Measurements from ENCODE around the gene KLC1.
"Not testable (repeated sequence)": the region's sequence is repeated elsewhere in the genome, so short reads cannot be mapped to it uniquely, and the experiment has no call there.

KLC1 gene

DNA sequence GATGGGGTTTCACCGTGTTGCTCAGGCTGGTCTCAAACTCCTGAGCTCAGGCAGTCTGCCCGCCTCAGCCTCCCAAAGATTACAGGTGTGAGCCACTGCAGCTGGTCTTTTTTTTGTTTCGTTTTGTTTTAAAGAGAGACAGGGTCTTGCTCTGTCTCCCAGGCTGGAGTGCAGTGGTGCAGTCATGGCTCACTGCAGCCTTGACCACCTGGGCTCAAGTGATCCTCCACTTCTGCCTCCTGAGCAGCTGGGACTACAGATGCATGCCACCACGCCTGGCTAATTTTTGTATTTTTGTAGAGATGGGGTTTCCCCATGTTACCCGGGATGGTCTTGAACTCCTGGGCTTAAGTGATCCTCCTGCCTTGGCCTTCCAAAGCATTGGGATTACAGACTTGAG lies 62.6 kb downstream of the KLC1 start:
- DNase-seq (ENCODE audit: low read depth): not testable (repeated sequence)

DNA sequence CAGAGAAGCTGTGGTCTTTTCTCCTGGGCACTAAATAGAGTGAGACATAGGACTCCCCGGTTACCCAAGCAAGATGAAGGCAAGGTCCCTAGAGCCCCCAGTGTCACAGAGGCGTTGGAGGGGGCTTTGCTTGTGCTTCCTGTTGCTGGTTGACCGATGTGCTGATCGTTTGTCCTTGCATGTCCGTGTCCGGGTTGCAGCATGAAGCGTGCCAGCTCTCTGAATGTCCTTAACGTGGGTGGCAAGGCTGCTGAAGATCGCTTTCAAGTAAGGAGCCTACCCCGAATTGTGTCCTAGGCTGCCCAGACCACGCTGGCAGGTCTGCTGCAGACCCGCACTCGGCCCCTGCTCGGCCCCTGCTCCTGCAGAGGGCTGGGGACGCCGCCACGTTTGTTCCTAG lies 63.1 kb downstream of the KLC1 start:
- no peak for DNase-seq (ENCODE audit: low read depth)

DNA sequence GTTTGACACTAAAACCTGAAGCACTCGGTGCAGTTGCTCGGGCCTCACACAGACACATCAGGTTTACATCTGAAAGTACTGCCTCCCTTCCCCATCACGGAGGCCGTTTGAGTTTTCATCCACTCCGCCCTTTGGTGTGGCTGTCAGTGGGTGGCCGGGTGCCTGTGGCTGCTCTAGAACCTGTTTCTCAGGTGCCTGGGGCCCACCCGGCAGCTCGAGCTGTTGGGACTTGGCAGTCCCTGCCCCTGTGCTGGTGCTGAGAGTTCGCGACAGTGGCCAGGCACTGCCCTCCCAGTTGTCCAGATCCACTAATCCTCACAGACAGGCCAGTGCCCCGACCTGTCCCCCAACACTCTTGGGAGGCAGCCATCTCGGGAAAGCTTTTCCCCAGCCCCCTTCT lies 63.9 kb downstream of the KLC1 start:
- DNase-seq (ENCODE audit: low read depth): no peak

DNA sequence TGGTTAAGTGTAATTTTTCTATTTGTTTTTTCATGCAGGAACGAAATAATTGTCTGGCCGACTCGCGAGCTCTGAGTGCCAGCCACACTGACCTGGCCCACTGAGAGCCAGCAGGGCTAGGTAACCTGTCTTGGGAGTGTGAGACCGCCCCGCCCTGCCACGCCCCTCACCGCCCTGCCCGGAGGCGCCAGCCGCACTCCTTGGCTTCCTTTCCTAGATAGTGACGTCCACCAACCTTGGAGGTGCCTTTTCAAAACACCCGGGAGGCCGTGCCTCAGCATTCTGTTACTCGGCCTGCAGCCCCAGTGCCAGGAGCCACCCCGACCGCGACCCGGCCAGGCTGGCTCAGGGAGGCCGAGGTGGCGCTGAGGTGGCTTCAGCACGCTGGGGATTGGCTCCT lies 64.5 kb downstream of the KLC1 start:
- DNase-seq (ENCODE audit: low read depth): no peak

DNA sequence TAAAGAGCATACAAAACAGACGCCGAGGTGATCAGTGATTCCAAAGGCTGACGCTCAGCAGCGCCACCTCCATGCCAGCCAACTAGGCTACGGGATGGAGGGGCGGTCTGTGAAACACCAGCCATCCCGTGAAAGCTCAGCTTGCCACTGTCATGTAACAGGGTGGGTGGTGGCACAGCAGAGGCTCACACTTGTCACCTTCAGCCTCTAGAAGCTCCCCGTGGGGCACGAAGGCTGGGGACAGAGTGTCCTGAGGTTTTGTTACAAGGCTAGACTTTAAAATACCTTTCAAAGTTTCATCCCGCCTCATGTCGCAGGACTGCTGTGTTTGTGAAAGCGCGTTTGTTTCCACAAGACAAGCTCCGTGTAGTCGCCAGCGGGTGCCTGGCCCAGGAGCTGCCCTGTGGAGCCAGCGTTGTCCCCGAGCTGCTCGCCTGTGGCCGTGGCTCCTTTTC lies 65.6 kb downstream of the KLC1 start:
- no peak for DNase-seq (ENCODE audit: low read depth)

DNA sequence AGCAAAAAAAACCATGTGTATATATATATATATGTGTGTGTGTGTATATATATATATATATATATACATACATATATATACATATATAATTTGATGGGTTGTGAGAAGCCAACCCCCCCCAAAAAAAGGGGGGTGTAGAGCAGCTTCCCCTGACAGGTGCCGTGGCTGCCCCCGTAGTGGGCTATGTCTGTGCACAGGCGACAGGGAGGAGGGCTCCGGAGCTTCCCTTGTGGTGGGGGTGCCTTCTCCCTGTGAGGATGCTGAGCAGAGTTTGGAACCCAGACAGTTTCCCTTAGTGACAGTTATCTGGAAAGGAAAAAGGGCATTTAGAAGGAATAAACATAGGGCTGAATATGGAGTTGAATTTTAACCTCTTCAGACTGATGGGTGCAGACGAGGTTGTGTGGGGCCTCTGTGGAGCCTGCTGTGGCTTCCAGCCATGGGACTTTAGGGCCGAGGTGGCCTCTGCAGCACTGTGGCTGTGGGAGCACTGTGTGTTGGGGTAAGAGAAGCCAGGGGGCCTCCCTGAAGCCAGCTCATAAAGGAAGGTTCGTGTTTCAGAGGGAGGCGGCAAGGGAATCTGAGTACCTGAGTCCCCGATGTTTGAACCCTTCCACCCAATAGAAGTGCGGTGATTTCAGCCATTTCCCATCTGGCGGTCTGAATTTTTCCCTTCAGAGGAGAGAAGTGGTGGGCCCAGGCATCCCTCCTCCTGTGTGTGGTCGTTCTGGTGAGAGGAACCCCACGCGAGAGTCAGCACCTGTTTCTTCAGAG lies 66.5 kb downstream of the KLC1 start:
- no peak for DNase-seq (ENCODE audit: low read depth)

DNA sequence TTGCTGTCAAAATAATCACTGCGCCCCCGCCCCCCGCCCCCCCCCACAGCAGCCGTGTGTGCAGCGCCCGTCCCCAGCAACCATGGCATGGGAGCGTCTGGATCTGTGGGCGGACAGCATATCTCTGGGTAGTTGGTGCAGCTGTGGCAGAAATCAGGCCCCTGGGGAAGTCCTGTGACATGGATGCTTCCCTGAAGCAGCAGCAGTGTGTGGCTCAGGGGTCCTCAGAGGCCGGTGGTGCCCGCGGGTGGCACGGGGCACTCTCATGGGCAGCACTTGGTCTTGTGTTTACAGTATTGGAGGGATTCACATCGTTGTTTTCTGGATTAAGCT lies 67.0 kb downstream of the KLC1 start:
- DNase-seq (ENCODE audit: low read depth): no peak

DNA sequence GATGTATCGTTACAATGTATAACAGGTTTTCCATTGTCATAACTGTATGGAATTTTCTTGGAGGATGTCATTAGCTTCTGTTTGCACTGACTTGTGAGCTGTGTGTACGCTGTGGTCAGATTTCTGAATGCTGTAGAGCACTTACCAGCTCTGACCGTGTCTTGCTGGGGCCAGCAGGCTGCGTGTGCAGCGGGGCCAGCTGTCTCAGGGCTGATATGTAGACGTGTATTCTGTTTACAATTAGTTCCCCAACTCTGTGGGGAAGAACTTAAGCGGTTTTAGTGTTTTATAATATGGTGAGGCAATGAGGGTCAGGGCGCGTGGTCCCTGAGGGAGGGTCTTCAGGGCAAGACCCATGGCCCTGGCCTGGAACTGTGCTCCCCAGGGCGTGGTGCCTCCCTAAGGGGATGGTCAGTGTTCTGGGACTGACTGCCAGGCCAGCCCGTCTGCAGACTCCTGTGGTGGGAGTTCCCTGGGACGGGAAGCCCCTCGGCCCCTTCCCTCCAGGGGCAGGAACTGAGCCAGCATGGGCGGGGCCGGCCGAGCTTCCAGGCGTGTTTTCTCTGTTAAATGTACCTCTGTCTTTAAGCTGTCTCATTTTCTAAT lies 67.6 kb downstream of the KLC1 start:
- DNase-seq (ENCODE audit: low read depth): no peak

DNA sequence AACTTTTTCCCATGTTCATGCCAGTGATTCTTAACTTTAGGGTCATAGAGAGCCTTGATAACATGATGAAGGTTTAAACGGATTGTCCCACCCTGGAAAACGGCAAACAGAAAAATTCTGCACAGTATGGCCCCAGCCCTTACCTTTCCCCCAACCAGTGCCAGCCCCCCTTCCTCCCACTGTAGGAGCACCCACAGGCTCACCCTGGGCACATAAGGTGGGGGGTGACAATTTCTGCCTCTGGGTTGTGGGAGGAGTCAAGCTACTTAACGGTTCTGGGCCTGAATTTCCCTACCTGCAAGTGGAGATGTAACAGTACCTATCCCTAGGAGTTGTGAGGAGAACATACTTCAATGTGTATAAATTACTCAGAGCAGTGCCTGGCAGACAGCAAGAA lies 68.2 kb downstream of the KLC1 start:
- DNase-seq (ENCODE audit: low read depth): no peak

DNA sequence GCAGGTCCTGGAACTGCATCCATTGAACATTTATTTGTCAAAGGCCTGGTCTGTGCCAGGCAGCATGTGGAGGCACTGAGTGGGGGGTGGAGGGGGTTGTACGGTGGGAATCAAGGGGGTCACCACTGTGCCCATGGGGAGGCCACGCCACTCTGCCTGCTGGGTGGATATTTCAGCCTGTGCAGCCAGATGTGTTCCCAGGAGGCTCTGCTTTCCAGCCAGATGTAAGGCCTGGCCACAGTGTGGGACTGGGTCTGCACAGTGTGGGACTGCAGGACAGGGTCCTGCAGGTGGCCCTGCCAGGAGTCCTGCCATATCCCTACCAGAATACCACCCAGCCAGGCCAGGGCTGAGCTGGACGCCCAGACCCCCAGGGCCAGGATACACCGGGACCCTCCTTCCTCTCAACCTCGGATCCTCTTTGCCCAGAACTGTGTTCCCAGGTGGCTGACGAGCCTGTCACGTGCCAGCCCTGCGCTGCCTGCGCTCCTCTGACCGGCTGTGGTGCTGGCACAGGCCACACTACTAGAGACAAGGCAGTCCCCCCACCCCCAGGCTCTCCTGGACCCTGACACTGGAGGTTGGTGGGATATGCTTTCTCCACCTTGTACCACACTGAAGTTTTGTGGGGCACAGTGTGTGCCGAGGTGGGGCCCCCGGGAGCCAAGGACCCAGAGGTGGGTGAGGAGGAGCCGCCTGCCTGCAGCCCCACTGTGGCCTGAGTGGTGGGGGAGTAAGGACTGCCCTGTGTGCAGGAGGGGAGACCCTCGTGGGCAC lies 68.8 kb downstream of the KLC1 start:
- no peak for DNase-seq (ENCODE audit: low read depth)

DNA sequence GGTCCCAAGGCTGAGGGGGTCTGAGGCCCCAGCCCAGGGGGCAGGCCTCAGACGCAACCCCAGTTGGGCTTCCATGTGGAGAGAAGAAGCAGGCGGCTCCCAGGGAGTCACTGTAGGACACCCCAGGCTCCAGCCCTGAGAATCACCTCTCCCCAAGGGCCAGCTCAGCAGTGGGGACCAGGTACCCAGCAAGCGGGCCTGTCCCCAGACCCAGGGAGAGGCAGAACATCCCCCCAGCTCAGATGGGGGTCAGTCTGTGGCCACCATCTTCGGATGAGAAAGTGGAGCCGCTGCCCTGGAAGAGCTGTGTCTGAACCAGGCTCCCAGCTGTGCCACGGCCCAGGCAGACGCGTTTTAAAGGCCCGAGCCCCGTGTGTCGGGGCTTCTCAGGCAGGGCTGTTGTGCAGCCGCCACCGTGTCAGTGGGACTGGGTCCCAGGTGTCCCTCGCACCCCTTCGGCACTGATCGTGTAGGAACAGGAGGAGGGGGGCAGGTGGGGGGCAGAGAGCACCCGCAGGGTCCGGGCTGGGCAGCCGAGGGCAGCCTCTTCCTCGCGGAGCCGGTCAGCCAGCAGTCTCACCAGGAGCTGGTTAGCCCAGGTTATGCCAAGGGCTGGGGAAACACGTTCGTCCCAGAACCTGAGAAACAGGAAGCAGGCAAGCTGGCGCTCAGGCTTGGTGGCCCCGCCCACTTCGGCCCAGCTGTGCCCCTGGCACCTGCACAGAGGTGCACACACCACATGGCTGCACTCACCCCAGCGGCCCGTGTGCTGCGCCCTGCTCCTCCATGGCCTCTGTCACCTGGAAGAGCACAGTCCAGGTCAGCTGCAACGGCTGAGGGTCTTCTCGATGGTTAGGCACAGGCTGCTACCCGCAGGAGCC lies 69.6 kb downstream of the KLC1 start:
- DNase-seq (ENCODE audit: low read depth): no peak

DNA sequence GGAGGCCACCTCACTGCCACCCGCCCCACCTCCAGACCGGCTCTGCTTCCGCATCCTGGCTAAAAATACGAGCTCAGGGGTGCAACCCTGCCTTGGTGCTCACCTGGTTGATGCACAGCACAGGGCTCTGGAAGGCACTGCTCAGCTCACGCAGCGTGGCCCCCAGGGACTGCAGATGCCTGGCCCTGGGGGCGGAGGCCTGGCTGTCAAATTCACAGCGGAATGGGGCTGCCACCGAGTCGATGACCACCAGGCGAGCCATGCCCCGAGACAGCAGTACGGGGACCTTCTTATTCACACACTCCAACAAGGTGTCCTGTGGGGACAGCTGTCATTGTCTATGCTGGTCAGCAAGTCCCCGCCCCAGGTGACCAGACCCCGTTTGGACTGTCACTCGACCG lies 70.2 kb downstream of the KLC1 start:
- DNase-seq (ENCODE audit: low read depth): no peak

DNA sequence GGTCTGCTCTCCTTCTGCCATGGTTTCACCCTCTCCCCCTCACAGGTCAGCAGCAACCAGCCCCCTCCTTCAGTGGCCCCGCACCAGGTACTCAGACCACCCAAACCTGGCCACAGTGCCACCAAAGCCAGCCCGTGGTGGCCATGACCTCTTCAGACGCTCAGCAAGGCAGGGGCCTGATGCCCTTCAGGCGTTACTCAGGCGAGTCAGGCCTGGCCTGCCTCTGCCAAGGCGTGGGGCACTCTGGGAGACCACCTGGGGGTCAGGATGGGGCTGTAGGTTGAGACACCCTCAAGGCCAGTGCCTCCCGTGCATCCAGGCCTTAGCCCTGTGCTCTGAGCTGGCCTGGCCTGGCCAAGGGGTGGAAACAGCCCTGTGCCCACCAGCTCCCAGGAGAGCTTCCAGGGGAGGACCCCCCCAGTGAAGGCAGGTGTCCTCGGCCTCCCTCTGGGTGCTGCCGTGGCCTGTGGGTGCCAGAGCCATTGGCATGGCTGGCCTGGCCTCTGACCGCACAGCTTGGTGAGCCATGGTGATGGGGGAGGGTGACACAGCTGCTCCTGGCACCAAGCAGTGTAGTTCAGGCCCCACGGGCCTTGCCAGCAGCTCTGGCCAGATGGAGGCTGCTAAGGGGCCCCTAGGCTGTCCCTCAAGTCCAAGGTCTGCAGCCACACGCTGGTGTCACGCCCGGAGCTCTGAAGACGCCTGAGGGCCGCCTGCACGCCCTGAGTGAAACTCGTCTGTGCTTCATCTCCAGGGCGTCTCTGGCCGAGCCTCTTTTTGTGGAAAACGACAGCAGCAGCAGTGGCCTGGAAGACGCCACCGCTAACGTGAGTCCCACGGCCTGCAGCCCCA lies 71.1 kb downstream of the KLC1 start:
- DNase-seq (ENCODE audit: low read depth): no peak

DNA sequence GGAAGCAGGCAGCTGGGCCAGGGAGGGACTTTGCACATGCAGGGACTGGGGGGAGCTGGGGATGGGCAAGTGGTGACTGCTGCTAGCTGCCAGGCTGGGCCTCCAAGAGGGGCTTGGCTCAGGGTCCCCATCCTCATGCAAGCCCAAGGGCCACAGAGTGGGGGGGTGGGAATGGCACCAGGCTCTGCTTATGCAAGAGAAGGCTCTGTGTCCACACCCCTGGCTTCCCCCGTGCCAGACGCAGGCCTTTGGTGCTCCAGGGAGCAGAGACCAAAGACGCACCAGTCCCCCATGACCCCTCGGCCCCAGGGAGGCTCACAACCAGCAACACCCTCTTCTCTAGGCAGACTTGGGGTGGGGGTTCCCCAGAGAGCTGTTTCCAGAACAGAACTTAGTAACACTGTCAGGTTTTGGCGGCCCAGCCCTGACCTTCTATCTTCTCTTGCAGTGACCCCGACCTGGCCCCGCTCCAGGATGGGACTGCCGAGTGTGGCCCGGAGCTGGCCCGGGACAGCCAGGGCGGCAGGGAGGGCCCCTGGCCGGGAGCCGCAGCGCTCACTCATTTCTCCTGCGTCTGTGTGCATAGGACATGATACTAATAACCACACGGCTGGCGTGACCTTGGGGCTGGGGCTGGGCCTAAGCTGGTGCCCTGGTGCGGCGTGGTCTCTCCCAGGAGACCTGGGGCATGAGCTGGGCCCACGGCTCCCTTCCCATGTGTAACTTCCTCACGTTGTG lies 71.9 kb downstream of the KLC1 start:
- DNase-seq (ENCODE audit: low read depth): no peak

DNA sequence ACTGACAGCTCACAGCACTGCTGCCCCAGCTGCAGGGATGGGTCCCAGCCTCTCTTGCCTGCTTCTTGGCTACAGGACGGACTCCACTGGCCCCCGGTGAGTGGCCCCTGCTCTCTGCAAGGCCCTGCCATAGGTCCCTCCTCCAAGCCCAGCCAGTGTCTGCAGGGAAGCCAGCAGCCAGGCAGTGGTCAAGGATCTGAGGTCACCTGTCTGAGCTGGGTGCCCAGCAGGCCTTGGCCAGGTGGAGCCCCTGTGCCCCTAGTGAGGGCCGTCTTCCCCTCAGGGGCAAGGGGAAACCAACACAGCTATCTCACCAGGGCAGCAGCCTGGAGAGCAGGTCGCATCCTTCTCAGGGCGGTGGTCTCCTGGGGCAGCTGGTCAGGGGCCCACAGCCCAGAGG lies 73.1 kb downstream of the KLC1 start:
- DNase-seq (ENCODE audit: low read depth): no peak

DNA sequence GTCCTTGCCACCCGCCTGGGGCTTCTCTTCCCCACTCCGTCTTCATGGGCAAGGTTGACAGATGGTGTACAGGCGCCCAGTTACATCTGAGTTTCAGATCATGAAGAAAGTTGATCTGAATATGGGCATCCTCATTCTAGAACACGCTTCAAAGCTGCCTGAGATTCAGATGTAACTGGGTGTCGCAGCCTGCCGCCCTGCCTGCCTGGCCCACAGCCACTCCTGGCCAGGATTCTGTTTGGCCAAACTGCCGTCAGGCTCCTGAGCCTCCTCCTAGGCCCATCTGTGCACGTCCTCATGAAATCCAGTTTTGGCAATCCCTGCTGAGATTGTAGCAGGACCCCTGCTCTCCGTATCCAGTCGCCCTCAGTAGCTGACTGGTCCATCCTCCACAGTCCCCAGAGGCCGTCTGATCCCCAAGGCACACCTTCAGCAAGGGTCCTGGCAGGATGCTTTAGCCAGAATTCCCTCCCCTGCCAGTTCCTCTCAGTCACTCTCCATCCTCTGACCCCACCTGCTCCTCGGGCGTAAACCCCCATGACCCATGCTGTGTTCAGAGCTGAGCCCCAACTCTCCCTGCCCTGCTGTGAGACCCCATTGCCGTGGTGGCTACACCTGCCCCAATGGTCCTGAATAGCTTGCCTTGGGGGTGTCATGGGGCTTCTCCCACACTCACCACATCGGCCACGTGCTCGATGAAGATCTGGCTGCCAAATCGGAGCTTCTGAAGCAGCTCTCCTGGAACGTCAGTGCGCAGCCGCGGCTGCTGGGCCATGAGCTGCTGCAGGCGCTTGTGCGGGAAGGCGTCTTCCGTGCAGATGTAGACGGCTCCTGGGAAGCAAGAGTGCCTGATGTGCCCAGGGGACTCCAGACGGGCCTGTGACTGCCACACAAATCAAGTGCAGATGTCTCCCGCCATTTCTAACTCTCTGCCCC lies 73.8 kb downstream of the KLC1 start:
- no peak for DNase-seq (ENCODE audit: low read depth)

DNA sequence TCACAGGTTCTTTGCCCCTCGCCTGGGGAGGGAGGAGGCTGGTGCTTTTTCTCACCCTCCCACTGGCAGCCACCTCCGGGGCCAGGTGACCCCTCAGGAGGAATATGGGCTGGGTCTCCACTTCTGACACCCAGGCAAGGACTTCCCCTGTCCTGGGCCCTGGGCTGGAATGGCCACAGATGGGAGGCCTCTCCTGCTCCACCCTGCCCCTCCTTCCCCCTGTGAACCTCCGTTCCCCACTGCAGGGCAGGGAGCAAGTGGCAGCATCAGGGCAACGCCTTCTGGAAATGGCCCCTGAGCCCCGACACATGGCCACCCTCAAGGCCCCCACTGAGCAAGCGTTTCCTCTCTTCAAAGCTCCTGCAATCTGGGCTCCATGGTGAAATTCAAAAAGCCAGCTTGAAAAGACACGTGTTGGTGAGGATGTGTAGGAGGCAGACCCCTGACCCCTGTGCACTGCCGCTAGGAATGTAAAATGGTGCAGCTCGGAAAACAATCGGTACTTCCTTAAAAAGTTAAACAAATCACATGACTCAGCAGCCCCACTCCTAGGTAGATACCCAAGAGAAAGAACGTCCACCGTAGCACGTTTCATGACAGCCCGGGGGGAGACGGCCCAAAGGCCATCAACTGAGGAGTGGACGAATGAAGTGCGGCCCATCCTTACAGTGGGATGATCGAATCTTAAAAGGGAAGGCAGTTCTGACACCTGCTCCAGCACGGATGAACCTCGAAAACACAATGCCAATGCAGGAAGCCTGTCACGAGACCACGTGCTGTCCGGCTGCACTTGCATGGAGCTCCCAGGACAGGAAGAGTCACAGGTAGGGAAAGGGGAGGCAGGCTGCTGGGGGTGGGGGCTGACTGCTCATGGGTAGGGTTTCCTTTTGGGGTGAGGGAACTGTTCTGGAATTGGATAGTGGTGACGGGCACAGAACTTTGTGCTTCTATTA lies 74.7 kb downstream of the KLC1 start:
- DNase-seq (ENCODE audit: low read depth): no peak

DNA sequence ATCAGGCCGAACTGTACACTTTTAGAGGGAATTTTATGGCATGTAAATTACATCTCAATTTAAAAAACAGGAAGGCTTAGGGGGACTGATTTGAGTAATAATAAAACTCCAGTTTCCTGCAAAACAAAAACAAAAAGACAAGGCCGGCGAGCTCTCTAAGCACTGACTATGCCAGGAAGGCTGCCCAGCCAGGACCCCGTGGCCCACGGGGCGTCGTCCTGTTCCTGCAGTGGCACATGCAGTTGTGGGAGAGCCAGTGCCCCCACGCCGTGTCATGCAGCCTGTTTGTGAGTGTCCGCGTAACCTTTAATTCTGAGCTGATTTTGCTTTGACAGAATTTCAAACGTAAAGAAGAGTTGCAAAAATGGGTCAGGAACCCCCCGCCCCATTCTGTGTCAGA lies 75.7 kb downstream of the KLC1 start:
- no peak for DNase-seq (ENCODE audit: low read depth)

Measured in stimulated activated CD8-positive, alpha-beta memory T cell treated with anti-CD3 and anti-CD28 coated beads, Interleukin-15, amount 100 ng/mL, for 24 hours (primary cell).